Measurements from ENCODE around the gene PKDREJ.

- TF ChIP-seq POLR2A (IDR thresholded peaks at IDR 0.05): no peak
- no peak for TF ChIP-seq CTCF (IDR thresholded peaks at IDR 0.05)
Measured at GRCh38 chr22:46233231-46233630, 29.9 kb downstream of the PKDREJ start.

Data from body of pancreas (tissue), 4 donors.